GM23248 (cell line): ENCODE data around the gene THBS2. TPM values are rescaled to one million over a fixed set of nuclear protein-coding genes. Genes with fewer than 3 reads are reported as not detected.
"Not testable (repeated sequence)": the region's sequence is repeated elsewhere in the genome, so short reads cannot be mapped to it uniquely, and the experiment has no call there.

Experiments
- DNase-seq: peaks from one replicate; pipeline ENCODE4 v3.0.0-alpha.2; 2015
- H2AFZ ChIP-seq: fragments of 200-600 bp; sonication (generic); 2 replicates; pipeline ENCODE4 v1.6.1; 2016; ENCODE audit warnings: antibody characterized with exemption
- H3F3A ChIP-seq: fragments of 200-600 bp; sonication (generic); 2 replicates; pipeline ENCODE4 v1.6.1; 2016; ENCODE audit warnings: mild to moderate bottlenecking, antibody characterized with exemption, mixed run types; ENCODE audit not compliant: insufficient read depth
- H3K27ac ChIP-seq: fragments of 200-600 bp; sonication (generic); 2 replicates; pipeline ENCODE4 v1.5.1; 2016; ENCODE audit warnings: mild to moderate bottlenecking
- H3K27me3 ChIP-seq: fragments of 200-600 bp; sonication (generic); replicated peaks from 2 replicates; pipeline ENCODE4 v1.6.1; 2016; ENCODE audit warnings: mild to moderate bottlenecking; ENCODE audit not compliant: insufficient read depth
- H3K36me3 ChIP-seq: fragments of 200-600 bp; sonication (generic); 2 replicates; pipeline ENCODE4 v1.6.1; 2016; ENCODE audit warnings: low read depth, mild to moderate bottlenecking
- H3K4me1 ChIP-seq: fragments of 200-600 bp; sonication (generic); 2 replicates; pipeline ENCODE4 v1.6.1; 2016; ENCODE audit warnings: mild to moderate bottlenecking; ENCODE audit not compliant: insufficient read depth
- H3K4me2 ChIP-seq: fragments of 200-600 bp; sonication (generic); one replicate; pipeline ENCODE4 v1.6.1; 2016; ENCODE audit warnings: mild to moderate bottlenecking; ENCODE audit not compliant: unreplicated experiment
- H3K4me3 ChIP-seq: fragments of 200-600 bp; sonication (generic); 2 replicates; pipeline ENCODE4 v1.5.1; 2016; ENCODE audit warnings: mild to moderate bottlenecking
- H3K79me2 ChIP-seq: fragments of 200-600 bp; sonication (generic); 2 replicates; pipeline ENCODE4 v1.6.1; 2016; ENCODE audit warnings: mild to moderate bottlenecking; ENCODE audit not compliant: insufficient read depth
- H3K9ac ChIP-seq: fragments of 200-600 bp; sonication (generic); 2 replicates; pipeline ENCODE4 v1.6.1; 2016; ENCODE audit warnings: mild to moderate bottlenecking
- H3K9me2 ChIP-seq: fragments of 200-600 bp; sonication (generic); 2 replicates; pipeline ENCODE4 v1.6.1; 2016; ENCODE audit warnings: mixed run types, mild to moderate bottlenecking, moderate library complexity; ENCODE audit not compliant: insufficient read depth
- H3K9me3 ChIP-seq: fragments of 200-600 bp; sonication (generic); one replicate; pipeline ENCODE4 v1.6.1; 2017; ENCODE audit warnings: low read depth
- H4K20me1 ChIP-seq: fragments of 200-600 bp; sonication (generic); 2 replicates; pipeline ENCODE4 v1.6.0; 2016; ENCODE audit not compliant: insufficient read depth
- EZH2 ChIP-seq: fragments of 200-600 bp; sonication (generic); IDR thresholded peaks from 2 replicates; pipeline ENCODE4 v1.6.1; 2018; ENCODE audit warnings: antibody characterized with exemption, mild to moderate bottlenecking; ENCODE audit not compliant: insufficient read depth, poor library complexity, severe bottlenecking
- EZH2phosphoT487 ChIP-seq: fragments of 200-600 bp; sonication (generic); IDR thresholded peaks from 2 replicates; pipeline ENCODE4 v1.6.1; 2018; ENCODE audit warnings: antibody characterized with exemption, moderate library complexity, mild to moderate bottlenecking, low read depth; ENCODE audit not compliant: insufficient read depth
- WGBS, 2 experiments: methylation state at CpG; one replicate each; pipeline ENCODE4 v1.1.6; 2015 to 2017; ENCODE audit warnings: low lambda C conversion rate in 2 of 2, low coverage in 1 of 2; ENCODE audit errors: missing lambda C conversion rate in 2 of 2; 5-methylcytosine and 5-hydroxymethylcytosine counted together
- in situ Hi-C: fragments of 300-500 bp; cut with MboI; formaldehyde crosslinking; loops from 2 replicates; pipeline ENCODE4 v1.15.0; 2020
- polyA plus RNA-seq: library from polyadenylated mRNA; unstranded; fragments of >200 nt; fragmentation: Nextera tagmentation; extraction: Ambion mirVana; gene quantifications from 2 replicates; pipeline ENCODE4 v1.2.1, GENCODE V29; 2016
- total RNA-seq: library from RNA; depleted of rRNA; stranded (reverse); fragments of >200 nt; shearing (Covaris generic); gene quantifications from 2 replicates; pipeline ENCODE4 v1.2.3, GENCODE V29; 2014

The THBS2 gene
- total and polyA plus RNA-seq, 2 experiments from 2014 or later: 77.8 to 137 TPM

- Histone ChIP-seq H3K4me1 (peaks cover 48% of the 10 kb centered on the region), H3K9me2 (no peaks in the 10 kb centered on the region), H3K79me2 (no peaks in the 10 kb centered on the region), H3K27me3 (no peaks in the 10 kb centered on the region), H3K27ac (no peak overlapping the region), H3K36me3 (no peaks in the 10 kb centered on the region), H3K4me2 (no peak overlapping the region), H3K9ac (no peak overlapping the region), H4K20me1 (no peaks in the 10 kb centered on the region), H3K9me3 (no peaks in the 10 kb centered on the region), H3K4me3 (no peak overlapping the region), H3F3A (peaks cover 43% of the 10 kb centered on the region), H2AFZ (peak overlapping the region; percentile 14; the same call in 1 of the 2 replicates)
- 82 to 84% methylated on average over 10 of the region's 10 CpGs for WGBS, 2 experiments
- no peak for TF ChIP-seq EZH2
- TF ChIP-seq EZH2phosphoT487: no peak
- in situ Hi-C loops: no loop called here
- DNase-seq: peak; percentile 18
Observed at GRCh38 chr6:169271158-169271876, 17.7 kb upstream of the THBS2 start.

GRCh38 chr6:169270077-169270380 is 16.4 kb upstream of the THBS2 start:
- DNase-seq, H3K79me2 ChIP-seq, H3K4me3 ChIP-seq, H3K36me3 ChIP-seq, H3K9me2 ChIP-seq, H4K20me1 ChIP-seq, H3K9ac ChIP-seq, H3K9me3 ChIP-seq, in situ Hi-C loops, H3K27me3 ChIP-seq: not testable (repeated sequence)
- Histone ChIP-seq H3K27ac (peak overlapping the region; percentile 49), H3F3A (peaks cover 43% of the 10 kb centered on the region), H3K4me2 (peak overlapping the region; percentile 55), H3K4me1 (peaks cover 48% of the 10 kb centered on the region), H2AFZ (0 out of 2 replicates have a peak overlapping the region, but pooled peaks have one; percentile 6)

GRCh38 chr6:169269180-169270076 is 15.8 kb upstream of the THBS2 start:
- no peak for TF ChIP-seq EZH2
- TF ChIP-seq EZH2phosphoT487: no peak
- Histone ChIP-seq H2AFZ (0 out of 2 replicates have a peak overlapping the region, but pooled peaks have one; percentile 6), H3K27ac (peak overlapping the region; percentile 49), H3K79me2 (no peaks in the 10 kb centered on the region), H3K4me1 (peaks cover 42% of the 10 kb centered on the region), H3K27me3 (no peaks in the 10 kb centered on the region), H3K9me3 (no peaks in the 10 kb centered on the region), H4K20me1 (no peaks in the 10 kb centered on the region), H3F3A (peaks cover 43% of the 10 kb centered on the region), H3K4me2 (peak overlapping the region; percentile 55), H3K36me3 (no peaks in the 10 kb centered on the region), H3K9ac (no peak overlapping the region), H3K4me3 (no peak overlapping the region), H3K9me2 (no peaks in the 10 kb centered on the region)
- in situ Hi-C loops: no loop called here
- peak; percentile 77 for DNase-seq
- 59 to 61% methylated on average over 9 of the region's 9 CpGs for WGBS, 2 experiments

- Histone ChIP-seq H3K9me3 (no peaks in the 10 kb centered on the region), H3K79me2 (no peaks in the 10 kb centered on the region), H3K9me2 (no peaks in the 10 kb centered on the region), H3K36me3 (no peaks in the 10 kb centered on the region), H3K4me1 (peaks cover 39% of the 10 kb centered on the region), H3F3A (peaks cover 43% of the 10 kb centered on the region), H3K4me2 (no peak overlapping the region), H3K27me3 (no peaks in the 10 kb centered on the region), H3K9ac (no peak overlapping the region), H2AFZ (no peak overlapping the region), H4K20me1 (no peaks in the 10 kb centered on the region), H3K4me3 (no peak overlapping the region), H3K27ac (no peak overlapping the region)
- DNase-seq: no peak
- in situ Hi-C loops: no loop called here
- TF ChIP-seq EZH2phosphoT487 (no peak), EZH2 (no peak)
- WGBS, 2 experiments: 93 to 100% methylated on average over 1 of the region's 1 CpG
Observed at GRCh38 chr6:169268276-169268675, 14.6 kb upstream of the THBS2 start.
